Kasumi-1 (cell line): ENCODE results near the gene OXER1.
"Not testable (repeated sequence)": the region's sequence is repeated elsewhere in the genome, so short reads cannot be mapped to it uniquely, and the experiment has no call there.

ENCODE experiments used
- DNase-seq, 2 experiments: peaks; one replicate each; lab custom pipeline; 2025; lab: John Stamatoyannopoulos, UW

The OXER1 gene

GRCh38 chr2:42752816-42753813, 10.8 kb downstream of the OXER1 start:
- peak; percentile 71 to 84 for DNase-seq

GRCh38 chr2:42752314-42752713, 11.6 kb downstream of the OXER1 start:
- DNase-seq, result peak; percentile 96 to 97

GRCh38 chr2:42748840-42749239, 15.1 kb downstream of the OXER1 start:
- DNase-seq, result no peak

- DNase-seq, result no peak
These were observed 16.5 kb downstream of the OXER1 start for GRCh38 chr2:42747422-42747821.

- no peak for DNase-seq
These were observed 19.3 kb downstream of the OXER1 start for GRCh38 chr2:42744545-42745082.

- DNase-seq, result no peak
These were observed 20.3 kb downstream of the OXER1 start for GRCh38 chr2:42743659-42743990.

- DNase-seq, result no peak
These were observed 20.9 kb downstream of the OXER1 start for GRCh38 chr2:42742740-42743658.

GRCh38 chr2:42741140-42741539, 22.8 kb downstream of the OXER1 start:
- no peak for DNase-seq

- DNase-seq, result no peak
These were observed 27.2 kb downstream of the OXER1 start for GRCh38 chr2:42736598-42737322.

GRCh38 chr2:42733852-42734251, 30.1 kb downstream of the OXER1 start:
- no peak for DNase-seq

GRCh38 chr2:42731316-42731715, 32.6 kb downstream of the OXER1 start:
- DNase-seq, result not testable (repeated sequence)

GRCh38 chr2:42726680-42727079, 37.3 kb downstream of the OXER1 start:
- DNase-seq, result no peak

- peak; percentile 50 to 58 for DNase-seq
These were observed 38.3 kb downstream of the OXER1 start for GRCh38 chr2:42725657-42726056.

- DNase-seq, result no peak
These were observed 39.0 kb downstream of the OXER1 start for GRCh38 chr2:42724886-42725285.

GRCh38 chr2:42723465-42723864, 40.5 kb downstream of the OXER1 start:
- no peak for DNase-seq

GRCh38 chr2:42722320-42723190, 41.4 kb downstream of the OXER1 start:
- no peak for DNase-seq

- DNase-seq, result no peak
These were observed 42.0 kb downstream of the OXER1 start for GRCh38 chr2:42721898-42722297.

GRCh38 chr2:42714686-42715085, 49.2 kb downstream of the OXER1 start:
- no peak for DNase-seq

GRCh38 chr2:42713920-42714319, 50.0 kb downstream of the OXER1 start:
- DNase-seq, result no peak

GRCh38 chr2:42712934-42713333, 51.0 kb downstream of the OXER1 start:
- DNase-seq, result no peak
